ENCODE data around the gene TMX2. TPM values are rescaled to one million over a fixed set of nuclear protein-coding genes. Genes with fewer than 3 reads are reported as not detected.

TMX2 gene
- total and polyA plus RNA-seq, 10 of the 15 experiments (the other 5 are each of a cell fraction or from before 2014, with no cell fraction given): 64.3 to 134 (median 91.6) TPM

- DNase-seq (ENCODE audit: low read depth, low spot score): no peak
- no peaks in the 10 kb centered on the region for H4K20me1 ChIP-seq (ENCODE audit: control insufficient read depth, insufficient read depth)
- no TSS peak for BruUV-seq (replicated peaks)
- H3K27me3 ChIP-seq (replicated peaks in 1 of 2; ENCODE audit: control insufficient read depth in 2 of 2, insufficient read depth in 2 of 2, low read length in 1 of 2): no peaks in the 10 kb centered on the region
- no peaks in the 10 kb centered on the region for H3K4me1 ChIP-seq (ENCODE audit: control insufficient read depth, insufficient read depth, low read length)
- in situ Hi-C loops (cut with MboI) (no loop called here), intact Hi-C loops (cut with micrococcal nuclease; ENCODE audit: unreplicated experiment) (loop anchor here (2.0 kb wide), 1 partner anchor 29 kb away; no protein-coding TSS in a partner anchor)
- 82% methylated on average over 1 of the region's 1 CpG for WGBS (ENCODE audit: insufficient coverage, insufficient replicate concordance, low lambda C conversion rate, missing lambda C conversion rate)
- H3K79me2 ChIP-seq (ENCODE audit: control insufficient read depth, insufficient read depth, low read length): peaks cover 65% of the 10 kb centered on the region
- H3K9ac ChIP-seq (ENCODE audit: control insufficient read depth, insufficient read depth, low read length): peak overlapping the region; percentile 98
- H3K36me3 ChIP-seq (ENCODE audit: control insufficient read depth in 2 of 2, insufficient read depth in 2 of 2, low read length in 1 of 2): peaks cover 0 to 3% of the 10 kb centered on the region in 2 experiments; a peak in 1 of 4 replicates
- ChIA-PET POLR2A (interaction anchor here (1.0 to 9.4 kb wide), 10 partner anchors 13 to 37 kb away, joined by 3 to 110 read pairs (median 8); partner anchors contain the start of gene SELENOH), CTCF (interaction anchor here (0.7 to 10.1 kb wide), 12 partner anchors 10 to 123 kb away, joined by 3 to 169 read pairs (median 6); partner anchors contain the start of genes BTBD18, MED19, SELENOH and TMX2), SMC1A (ENCODE audit: uncharacterized antibody, unreplicated experiment) (interaction anchor here (1.1 to 11.4 kb wide), 9 partner anchors 12 to 745 kb away, joined by 3 to 197 read pairs (median 9); partner anchors contain the start of genes BTBD18 and SELENOH), RAD21 (ENCODE audit: unreplicated experiment) (interaction anchor here (0.8 to 12.9 kb wide), 7 partner anchors 9 to 101 kb away, joined by 3 to 141 read pairs (median 26); partner anchors contain the start of gene BTBD18)
- H2AFZ ChIP-seq (ENCODE audit: control insufficient read depth, low read depth, low read length): no peak overlapping the region
- no peaks in the 10 kb centered on the region for H3K9me3 ChIP-seq (replicated peaks; ENCODE audit: control insufficient read depth, insufficient read depth, low read length)
- no peak for FAIRE-seq
- peak overlapping the region; percentile 92; the same call in 1 of the 2 replicates for H3K27ac ChIP-seq (ENCODE audit: control insufficient read depth, insufficient read depth)
- peak overlapping the region; percentile 70 for H3K4me3 ChIP-seq
- TF ChIP-seq, protein P1, sequence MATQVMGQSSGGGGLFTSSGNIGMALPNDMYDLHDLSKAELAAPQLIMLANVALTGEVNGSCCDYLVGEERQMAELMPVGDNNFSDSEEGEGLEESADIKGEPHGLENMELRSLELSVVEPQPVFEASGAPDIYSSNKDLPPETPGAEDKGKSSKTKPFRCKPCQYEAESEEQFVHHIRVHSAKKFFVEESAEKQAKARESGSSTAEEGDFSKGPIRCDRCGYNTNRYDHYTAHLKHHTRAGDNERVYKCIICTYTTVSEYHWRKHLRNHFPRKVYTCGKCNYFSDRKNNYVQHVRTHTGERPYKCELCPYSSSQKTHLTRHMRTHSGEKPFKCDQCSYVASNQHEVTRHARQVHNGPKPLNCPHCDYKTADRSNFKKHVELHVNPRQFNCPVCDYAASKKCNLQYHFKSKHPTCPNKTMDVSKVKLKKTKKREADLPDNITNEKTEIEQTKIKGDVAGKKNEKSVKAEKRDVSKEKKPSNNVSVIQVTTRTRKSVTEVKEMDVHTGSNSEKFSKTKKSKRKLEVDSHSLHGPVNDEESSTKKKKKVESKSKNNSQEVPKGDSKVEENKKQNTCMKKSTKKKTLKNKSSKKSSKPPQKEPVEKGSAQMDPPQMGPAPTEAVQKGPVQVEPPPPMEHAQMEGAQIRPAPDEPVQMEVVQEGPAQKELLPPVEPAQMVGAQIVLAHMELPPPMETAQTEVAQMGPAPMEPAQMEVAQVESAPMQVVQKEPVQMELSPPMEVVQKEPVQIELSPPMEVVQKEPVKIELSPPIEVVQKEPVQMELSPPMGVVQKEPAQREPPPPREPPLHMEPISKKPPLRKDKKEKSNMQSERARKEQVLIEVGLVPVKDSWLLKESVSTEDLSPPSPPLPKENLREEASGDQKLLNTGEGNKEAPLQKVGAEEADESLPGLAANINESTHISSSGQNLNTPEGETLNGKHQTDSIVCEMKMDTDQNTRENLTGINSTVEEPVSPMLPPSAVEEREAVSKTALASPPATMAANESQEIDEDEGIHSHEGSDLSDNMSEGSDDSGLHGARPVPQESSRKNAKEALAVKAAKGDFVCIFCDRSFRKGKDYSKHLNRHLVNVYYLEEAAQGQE (IDR thresholded peaks at IDR 0.05; ENCODE audit: low read depth, low read length): no peak
- no peak for TF ChIP-seq NFIC (IDR thresholded peaks at IDR 0.05; ENCODE audit: low read depth, low read length)
- no peak for TF ChIP-seq TAF1 (IDR thresholded peaks at IDR 0.05; ENCODE audit: borderline replicate concordance, low read depth, low read length)
- TF ChIP-seq PAX5 (IDR thresholded peaks at IDR 0.05; ENCODE audit: borderline replicate concordance, low read depth, low read length): no peak
- TF ChIP-seq SREBF1 (IDR thresholded peaks at IDR 0.05; ENCODE audit: low read length): no peak
- TF ChIP-seq FOXK2 (IDR thresholded peaks at IDR 0.05): no peak
- no peak for TF ChIP-seq TARDBP (IDR thresholded peaks at IDR 0.05; ENCODE audit: borderline replicate concordance)
- TF ChIP-seq IKZF1 (conservative IDR thresholded peaks at IDR 0.05): 0 out of 2 replicates have a peak, but pooled peaks have one; percentile 7
- peak overlapping the region; percentile 86 for H3K4me2 ChIP-seq (ENCODE audit: control insufficient read depth, insufficient read depth)
- peak; percentile 30 for ATAC-seq
Observed at GRCh38 chr11:57763568-57763967, 51.2 kb downstream of the TMX2 start.
